HEK293 (cell line): Measurements from ENCODE around the gene ANXA4.
A peak's percentile ranks its signal among the peaks of the same experiment; 100 is the strongest.

ENCODE experiments used
- CTCF ChIA-PET: fragments of 350-600 bp; formaldehyde crosslinking; extraction: SDS; loops from one replicate; lab custom pipeline; 2021; ENCODE audit warnings: antibody characterized with exemption; lab: Yijun Ruan, JAX
- POLR2A ChIA-PET: fragments of 300-600 bp; formaldehyde crosslinking; extraction: SDS; loops from one replicate; lab custom pipeline; 2020; ENCODE audit warnings: antibody characterized with exemption, inconsistent platforms; lab: Yijun Ruan, JAX
- H3K27ac ChIP-seq: fragments of 200-500 bp; sonication (Bioruptor generic); 2 replicates; pipeline ENCODE4 v1.5.1; 2014; ENCODE audit warnings: low read depth, low read length, control low read depth, inconsistent platforms; ENCODE audit errors: extremely low read depth
- H3K36me3 ChIP-seq, 2 experiments: fragments of 200-500 bp in 1 of 2; sonication (Bioruptor generic) in 1 of 2; 1 replicate in 1 of 2; 2 replicates in 1 of 2; pipeline ENCODE4 v1.5.1; 2014 to 2017; ENCODE audit warnings: inconsistent platforms in 2 of 2, low read length in 2 of 2; ENCODE audit not compliant: control insufficient read depth in 2 of 2, insufficient read depth in 1 of 2
- H3K4me1 ChIP-seq: fragments of 200-500 bp; sonication (Bioruptor generic); 2 replicates; pipeline ENCODE4 v1.5.1; 2014; ENCODE audit warnings: mild to moderate bottlenecking, low read length, inconsistent platforms; ENCODE audit not compliant: control insufficient read depth, insufficient read depth
- H3K4me3 ChIP-seq: 2 replicates; pipeline ENCODE4 v1.5.1; 2011; ENCODE audit warnings: low read depth, mild to moderate bottlenecking, control low read depth, low read length, moderate library complexity
- H3K9me3 ChIP-seq: fragments of 200-500 bp; sonication (Bioruptor generic); 2 replicates; pipeline ENCODE4 v1.5.1; 2014; ENCODE audit warnings: low read depth, low read length, inconsistent platforms; ENCODE audit not compliant: control insufficient read depth, insufficient read depth
- KLF7 ChIP-seq: fragments of 450-650 bp; formaldehyde crosslinking; IDR thresholded peaks from 2 replicates; pipeline ENCODE4 v1.5.1; 2016; ENCODE audit warnings: missing biosample characterization, missing genetic modification characterization, borderline replicate concordance
- KLF9 ChIP-seq: fragments of 450-650 bp; formaldehyde crosslinking; IDR thresholded peaks from 2 replicates; pipeline ENCODE4 v1.5.1; 2016; ENCODE audit warnings: missing biosample characterization, missing genetic modification characterization, low read depth
- PRDM1 ChIP-seq: fragments of 450-650 bp; formaldehyde crosslinking; IDR thresholded peaks from 2 replicates; pipeline ENCODE4; 2016; ENCODE audit warnings: missing biosample characterization, missing genetic modification characterization
- SCRT2 ChIP-seq: fragments of 450-650 bp; formaldehyde crosslinking; IDR thresholded peaks from 2 replicates; pipeline ENCODE4 v1.5.1; 2016; ENCODE audit warnings: missing biosample characterization, missing genetic modification characterization
- ZNF169 ChIP-seq: fragments of 450-650 bp; formaldehyde crosslinking; IDR thresholded peaks from 2 replicates; pipeline ENCODE4 v1.5.1; 2016; ENCODE audit warnings: missing biosample characterization, missing genetic modification characterization
- ZNF423 ChIP-seq: fragments of 450-650 bp; formaldehyde crosslinking; IDR thresholded peaks from 2 replicates; pipeline ENCODE4 v1.5.1; 2016; ENCODE audit warnings: missing biosample characterization, missing genetic modification characterization
- ZNF514 ChIP-seq: fragments of 450-650 bp; formaldehyde crosslinking; IDR thresholded peaks from 2 replicates; pipeline ENCODE4 v1.5.1; 2016; ENCODE audit warnings: missing biosample characterization, missing genetic modification characterization
- ZNF626 ChIP-seq: fragments of 450-650 bp; sonication (Bioruptor Pico); formaldehyde crosslinking; IDR thresholded peaks from 2 replicates; pipeline ENCODE4 v1.5.1; 2018; ENCODE audit warnings: missing biosample characterization, missing genetic modification characterization, inconsistent platforms
- ZNF660 ChIP-seq: fragments of 450-650 bp; IDR thresholded peaks from 2 replicates; pipeline ENCODE4 v1.5.1; 2018; ENCODE audit warnings: missing biosample characterization, mild to moderate bottlenecking, missing genetic modification characterization
- ZNF843 ChIP-seq: fragments of 450-650 bp; formaldehyde crosslinking; IDR thresholded peaks from 2 replicates; pipeline ENCODE4 v1.5.1; 2016; ENCODE audit warnings: missing biosample characterization, missing genetic modification characterization
- ZXDB ChIP-seq: fragments of 450-650 bp; formaldehyde crosslinking; IDR thresholded peaks from 2 replicates; pipeline ENCODE4 v1.5.1; 2016; ENCODE audit warnings: missing biosample characterization, missing genetic modification characterization
- TF ChIP-seq, protein P1 (sequence below): fragments of 450-650 bp; formaldehyde crosslinking; IDR thresholded peaks from 2 replicates; pipeline ENCODE4 v1.5.1; 2017; ENCODE audit warnings: missing biosample characterization, missing genetic modification characterization
- TF ChIP-seq, protein P2 (sequence below): fragments of 450-650 bp; formaldehyde crosslinking; IDR thresholded peaks from 2 replicates; pipeline ENCODE4 v1.5.1; 2017; ENCODE audit warnings: missing biosample characterization, missing genetic modification characterization
- TF ChIP-seq, protein P3 (sequence below): fragments of 450-650 bp; formaldehyde crosslinking; IDR thresholded peaks from 2 replicates; pipeline ENCODE4 v1.5.1; 2016; ENCODE audit warnings: missing biosample characterization, missing genetic modification characterization, borderline replicate concordance
- TF ChIP-seq, protein P4 (sequence below): fragments of 450-650 bp; formaldehyde crosslinking; IDR thresholded peaks from 2 replicates; pipeline ENCODE4 v1.5.1; 2016; ENCODE audit warnings: missing biosample characterization, missing genetic modification characterization
- TF ChIP-seq, protein P5 (sequence below): fragments of 450-650 bp; formaldehyde crosslinking; IDR thresholded peaks from 2 replicates; pipeline ENCODE4 v1.5.1; 2016; ENCODE audit warnings: missing biosample characterization, missing genetic modification characterization

ANXA4 gene

DNA sequence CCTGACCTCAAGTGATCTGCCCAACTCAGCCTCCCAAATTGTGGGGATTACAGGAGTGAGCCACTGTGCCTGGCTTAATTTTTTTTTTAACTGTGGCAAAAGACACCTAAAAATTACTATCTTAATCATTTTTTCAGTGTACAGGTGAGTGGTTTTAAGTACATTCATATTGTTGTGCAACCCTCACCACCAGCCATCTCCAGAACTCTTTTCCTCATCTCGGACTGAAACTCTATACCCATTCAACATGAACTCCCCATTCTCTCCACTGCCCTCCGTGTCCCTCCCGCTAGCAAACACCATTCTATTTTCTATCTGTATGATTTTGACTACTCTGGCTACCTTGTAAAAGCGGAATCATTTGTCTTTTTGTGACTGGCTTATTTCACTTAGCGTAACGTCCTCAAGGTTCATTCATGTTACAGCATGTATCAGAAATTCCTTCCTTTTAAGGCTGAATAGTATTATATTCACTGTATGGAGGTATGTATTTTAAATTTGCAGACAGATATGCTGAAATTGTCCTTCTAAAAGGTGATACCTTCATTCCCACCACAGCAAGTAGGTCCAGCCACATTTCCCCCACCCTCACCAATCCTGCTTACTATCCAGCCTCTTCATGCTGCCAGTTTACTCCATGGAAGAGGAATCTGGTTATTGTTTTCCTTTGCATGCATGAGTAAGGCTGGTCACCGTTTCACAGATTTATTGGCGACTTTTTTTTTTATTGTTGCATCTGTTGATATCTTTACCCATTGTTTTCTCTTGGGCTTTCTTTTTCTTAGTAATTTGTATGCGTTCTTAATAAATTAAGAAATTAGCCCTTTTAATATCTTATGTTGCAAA lies 40.6 kb upstream of the ANXA4 start:
- CTCF ChIA-PET, result interaction anchor here (0.9 to 1.0 kb wide), 2 partner anchors 23 to 25 kb away, joined by 3 read pairs; no protein-coding TSS in a partner anchor
- TF ChIP-seq, protein P1, sequence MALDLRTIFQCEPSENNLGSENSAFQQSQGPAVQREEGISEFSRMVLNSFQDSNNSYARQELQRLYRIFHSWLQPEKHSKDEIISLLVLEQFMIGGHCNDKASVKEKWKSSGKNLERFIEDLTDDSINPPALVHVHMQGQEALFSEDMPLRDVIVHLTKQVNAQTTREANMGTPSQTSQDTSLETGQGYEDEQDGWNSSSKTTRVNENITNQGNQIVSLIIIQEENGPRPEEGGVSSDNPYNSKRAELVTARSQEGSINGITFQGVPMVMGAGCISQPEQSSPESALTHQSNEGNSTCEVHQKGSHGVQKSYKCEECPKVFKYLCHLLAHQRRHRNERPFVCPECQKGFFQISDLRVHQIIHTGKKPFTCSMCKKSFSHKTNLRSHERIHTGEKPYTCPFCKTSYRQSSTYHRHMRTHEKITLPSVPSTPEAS (tag by site-specific recombination), result no peak
- TF ChIP-seq SCRT2 (tag by site-specific recombination) (peak; percentile 34; the same call in 1 of the 2 replicates), ZXDB (no peak), ZNF423 (no peak), ZNF626 (tag by site-specific recombination) (no peak), KLF7 (tag by site-specific recombination) (no peak)
- TF ChIP-seq, all 188 proteins: peak for 1
- Histone ChIP-seq H3K4me1 (peaks cover 2% of the 10 kb centered on the region; the same call in 1 of the 2 replicates), H3K9me3 (no peaks in the 10 kb centered on the region), H3K36me3 (no peaks in the 10 kb centered on the region), H3K27ac (no peak overlapping the region), H3K4me3 (no peak overlapping the region)
- POLR2A ChIA-PET, result no interaction called here

DNA sequence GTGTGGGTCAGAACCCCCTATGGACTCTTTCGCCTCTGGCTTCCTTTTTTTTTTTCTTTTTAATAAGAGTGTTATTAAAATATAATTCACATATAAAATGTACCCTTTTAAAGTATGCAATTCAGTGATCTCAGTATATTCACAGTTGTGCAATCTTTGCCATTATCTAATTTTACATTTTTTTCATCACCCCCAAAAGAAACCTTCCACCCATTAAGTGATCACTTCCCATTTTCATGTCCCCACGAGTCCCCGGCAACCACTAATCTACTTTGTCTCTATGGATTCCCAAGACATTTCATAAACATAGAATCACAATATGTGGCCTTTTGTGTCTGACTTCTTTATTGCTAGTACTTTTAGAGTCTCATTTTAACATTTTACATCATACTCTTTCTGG lies 38.7 kb upstream of the ANXA4 start:
- Histone ChIP-seq H3K4me1 (peaks cover 2% of the 10 kb centered on the region; the same call in 1 of the 2 replicates), H3K36me3 (no peaks in the 10 kb centered on the region), H3K27ac (no peak overlapping the region), H3K4me3 (no peak overlapping the region), H3K9me3 (no peaks in the 10 kb centered on the region)
- ChIA-PET CTCF (no interaction called here), POLR2A (no interaction called here)
- TF ChIP-seq ZNF514 (no peak), ZNF423 (no peak), ZNF169 (no peak), ZNF660 (tag by site-specific recombination) (no peak), ZNF843 (tag by site-specific recombination) (no peak), PRDM1 (tag by site-specific recombination) (no peak), KLF9 (tag by site-specific recombination) (no peak)
- TF ChIP-seq, protein P2, sequence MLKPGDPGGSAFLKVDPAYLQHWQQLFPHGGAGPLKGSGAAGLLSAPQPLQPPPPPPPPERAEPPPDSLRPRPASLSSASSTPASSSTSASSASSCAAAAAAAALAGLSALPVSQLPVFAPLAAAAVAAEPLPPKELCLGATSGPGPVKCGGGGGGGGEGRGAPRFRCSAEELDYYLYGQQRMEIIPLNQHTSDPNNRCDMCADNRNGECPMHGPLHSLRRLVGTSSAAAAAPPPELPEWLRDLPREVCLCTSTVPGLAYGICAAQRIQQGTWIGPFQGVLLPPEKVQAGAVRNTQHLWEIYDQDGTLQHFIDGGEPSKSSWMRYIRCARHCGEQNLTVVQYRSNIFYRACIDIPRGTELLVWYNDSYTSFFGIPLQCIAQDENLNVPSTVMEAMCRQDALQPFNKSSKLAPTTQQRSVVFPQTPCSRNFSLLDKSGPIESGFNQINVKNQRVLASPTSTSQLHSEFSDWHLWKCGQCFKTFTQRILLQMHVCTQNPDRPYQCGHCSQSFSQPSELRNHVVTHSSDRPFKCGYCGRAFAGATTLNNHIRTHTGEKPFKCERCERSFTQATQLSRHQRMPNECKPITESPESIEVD (tag by site-specific recombination), result no peak
- TF ChIP-seq, protein P3, sequence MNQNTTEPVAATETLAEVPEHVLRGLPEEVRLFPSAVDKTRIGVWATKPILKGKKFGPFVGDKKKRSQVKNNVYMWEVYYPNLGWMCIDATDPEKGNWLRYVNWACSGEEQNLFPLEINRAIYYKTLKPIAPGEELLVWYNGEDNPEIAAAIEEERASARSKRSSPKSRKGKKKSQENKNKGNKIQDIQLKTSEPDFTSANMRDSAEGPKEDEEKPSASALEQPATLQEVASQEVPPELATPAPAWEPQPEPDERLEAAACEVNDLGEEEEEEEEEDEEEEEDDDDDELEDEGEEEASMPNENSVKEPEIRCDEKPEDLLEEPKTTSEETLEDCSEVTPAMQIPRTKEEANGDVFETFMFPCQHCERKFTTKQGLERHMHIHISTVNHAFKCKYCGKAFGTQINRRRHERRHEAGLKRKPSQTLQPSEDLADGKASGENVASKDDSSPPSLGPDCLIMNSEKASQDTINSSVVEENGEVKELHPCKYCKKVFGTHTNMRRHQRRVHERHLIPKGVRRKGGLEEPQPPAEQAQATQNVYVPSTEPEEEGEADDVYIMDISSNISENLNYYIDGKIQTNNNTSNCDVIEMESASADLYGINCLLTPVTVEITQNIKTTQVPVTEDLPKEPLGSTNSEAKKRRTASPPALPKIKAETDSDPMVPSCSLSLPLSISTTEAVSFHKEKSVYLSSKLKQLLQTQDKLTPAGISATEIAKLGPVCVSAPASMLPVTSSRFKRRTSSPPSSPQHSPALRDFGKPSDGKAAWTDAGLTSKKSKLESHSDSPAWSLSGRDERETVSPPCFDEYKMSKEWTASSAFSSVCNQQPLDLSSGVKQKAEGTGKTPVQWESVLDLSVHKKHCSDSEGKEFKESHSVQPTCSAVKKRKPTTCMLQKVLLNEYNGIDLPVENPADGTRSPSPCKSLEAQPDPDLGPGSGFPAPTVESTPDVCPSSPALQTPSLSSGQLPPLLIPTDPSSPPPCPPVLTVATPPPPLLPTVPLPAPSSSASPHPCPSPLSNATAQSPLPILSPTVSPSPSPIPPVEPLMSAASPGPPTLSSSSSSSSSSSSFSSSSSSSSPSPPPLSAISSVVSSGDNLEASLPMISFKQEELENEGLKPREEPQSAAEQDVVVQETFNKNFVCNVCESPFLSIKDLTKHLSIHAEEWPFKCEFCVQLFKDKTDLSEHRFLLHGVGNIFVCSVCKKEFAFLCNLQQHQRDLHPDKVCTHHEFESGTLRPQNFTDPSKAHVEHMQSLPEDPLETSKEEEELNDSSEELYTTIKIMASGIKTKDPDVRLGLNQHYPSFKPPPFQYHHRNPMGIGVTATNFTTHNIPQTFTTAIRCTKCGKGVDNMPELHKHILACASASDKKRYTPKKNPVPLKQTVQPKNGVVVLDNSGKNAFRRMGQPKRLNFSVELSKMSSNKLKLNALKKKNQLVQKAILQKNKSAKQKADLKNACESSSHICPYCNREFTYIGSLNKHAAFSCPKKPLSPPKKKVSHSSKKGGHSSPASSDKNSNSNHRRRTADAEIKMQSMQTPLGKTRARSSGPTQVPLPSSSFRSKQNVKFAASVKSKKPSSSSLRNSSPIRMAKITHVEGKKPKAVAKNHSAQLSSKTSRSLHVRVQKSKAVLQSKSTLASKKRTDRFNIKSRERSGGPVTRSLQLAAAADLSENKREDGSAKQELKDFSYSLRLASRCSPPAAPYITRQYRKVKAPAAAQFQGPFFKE (tag by site-specific recombination), result no peak
- TF ChIP-seq, protein P4, sequence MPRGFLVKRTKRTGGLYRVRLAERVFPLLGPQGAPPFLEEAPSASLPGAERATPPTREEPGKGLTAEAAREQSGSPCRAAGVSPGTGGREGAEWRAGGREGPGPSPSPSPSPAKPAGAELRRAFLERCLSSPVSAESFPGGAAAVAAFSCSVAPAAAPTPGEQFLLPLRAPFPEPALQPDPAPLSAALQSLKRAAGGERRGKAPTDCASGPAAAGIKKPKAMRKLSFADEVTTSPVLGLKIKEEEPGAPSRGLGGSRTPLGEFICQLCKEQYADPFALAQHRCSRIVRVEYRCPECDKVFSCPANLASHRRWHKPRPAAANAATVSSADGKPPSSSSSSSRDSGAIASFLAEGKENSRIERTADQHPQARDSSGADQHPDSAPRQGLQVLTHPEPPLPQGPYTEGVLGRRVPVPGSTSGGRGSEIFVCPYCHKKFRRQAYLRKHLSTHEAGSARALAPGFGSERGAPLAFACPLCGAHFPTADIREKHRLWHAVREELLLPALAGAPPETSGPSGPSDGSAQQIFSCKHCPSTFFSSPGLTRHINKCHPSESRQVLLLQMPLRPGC (tag by site-specific recombination), result no peak
- TF ChIP-seq, protein P5, sequence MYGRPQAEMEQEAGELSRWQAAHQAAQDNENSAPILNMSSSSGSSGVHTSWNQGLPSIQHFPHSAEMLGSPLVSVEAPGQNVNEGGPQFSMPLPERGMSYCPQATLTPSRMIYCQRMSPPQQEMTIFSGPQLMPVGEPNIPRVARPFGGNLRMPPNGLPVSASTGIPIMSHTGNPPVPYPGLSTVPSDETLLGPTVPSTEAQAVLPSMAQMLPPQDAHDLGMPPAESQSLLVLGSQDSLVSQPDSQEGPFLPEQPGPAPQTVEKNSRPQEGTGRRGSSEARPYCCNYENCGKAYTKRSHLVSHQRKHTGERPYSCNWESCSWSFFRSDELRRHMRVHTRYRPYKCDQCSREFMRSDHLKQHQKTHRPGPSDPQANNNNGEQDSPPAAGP (tag by site-specific recombination), result no peak
